Activated CD8-positive, alpha-beta memory T cell treated with anti-CD3 and anti-CD28 coated beads, Interleukin-2, amount 50 U/mL, for 4 hours (primary cell): ENCODE measurements around the gene RHOT2.
A peak's percentile ranks its signal among the peaks of the same experiment; 100 is the strongest.

ENCODE experiments used
- DNase-seq: peaks from one replicate; pipeline ENCODE4 v3.0.0-alpha.2; 2020

Gene RHOT2

DNA sequence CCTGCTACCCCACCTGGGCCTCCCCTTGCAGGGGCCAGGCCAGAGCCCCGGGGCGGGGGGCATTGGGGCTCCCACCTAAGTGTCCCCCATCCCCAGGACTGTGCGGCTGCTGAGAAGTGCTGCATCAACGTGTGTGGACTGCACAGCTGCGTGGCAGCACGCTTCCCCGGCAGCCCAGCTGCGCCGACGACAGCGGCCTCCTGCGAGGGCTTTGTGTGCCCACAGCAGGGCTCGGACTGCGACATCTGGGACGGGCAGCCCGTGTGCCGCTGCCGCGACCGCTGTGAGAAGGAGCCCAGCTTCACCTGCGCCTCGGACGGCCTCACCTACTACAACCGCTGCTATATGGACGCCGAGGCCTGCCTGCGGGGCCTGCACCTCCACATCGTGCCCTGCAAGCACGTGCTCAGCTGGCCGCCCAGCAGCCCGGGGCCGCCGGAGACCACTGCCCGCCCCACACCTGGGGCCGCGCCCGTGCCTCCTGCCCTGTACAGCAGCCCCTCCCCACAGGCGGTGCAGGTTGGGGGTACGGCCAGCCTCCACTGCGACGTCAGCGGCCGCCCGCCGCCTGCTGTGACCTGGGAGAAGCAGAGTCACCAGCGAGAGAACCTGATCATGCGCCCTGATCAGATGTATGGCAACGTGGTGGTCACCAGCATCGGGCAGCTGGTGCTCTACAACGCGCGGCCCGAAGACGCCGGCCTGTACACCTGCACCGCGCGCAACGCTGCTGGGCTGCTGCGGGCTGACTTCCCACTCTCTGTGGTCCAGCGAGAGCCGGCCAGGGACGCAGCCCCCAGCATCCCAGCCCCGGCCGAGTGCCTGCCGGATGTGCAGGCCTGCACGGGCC, 35.2 kb upstream of the RHOT2 start:
- DNase-seq = no peak

DNA sequence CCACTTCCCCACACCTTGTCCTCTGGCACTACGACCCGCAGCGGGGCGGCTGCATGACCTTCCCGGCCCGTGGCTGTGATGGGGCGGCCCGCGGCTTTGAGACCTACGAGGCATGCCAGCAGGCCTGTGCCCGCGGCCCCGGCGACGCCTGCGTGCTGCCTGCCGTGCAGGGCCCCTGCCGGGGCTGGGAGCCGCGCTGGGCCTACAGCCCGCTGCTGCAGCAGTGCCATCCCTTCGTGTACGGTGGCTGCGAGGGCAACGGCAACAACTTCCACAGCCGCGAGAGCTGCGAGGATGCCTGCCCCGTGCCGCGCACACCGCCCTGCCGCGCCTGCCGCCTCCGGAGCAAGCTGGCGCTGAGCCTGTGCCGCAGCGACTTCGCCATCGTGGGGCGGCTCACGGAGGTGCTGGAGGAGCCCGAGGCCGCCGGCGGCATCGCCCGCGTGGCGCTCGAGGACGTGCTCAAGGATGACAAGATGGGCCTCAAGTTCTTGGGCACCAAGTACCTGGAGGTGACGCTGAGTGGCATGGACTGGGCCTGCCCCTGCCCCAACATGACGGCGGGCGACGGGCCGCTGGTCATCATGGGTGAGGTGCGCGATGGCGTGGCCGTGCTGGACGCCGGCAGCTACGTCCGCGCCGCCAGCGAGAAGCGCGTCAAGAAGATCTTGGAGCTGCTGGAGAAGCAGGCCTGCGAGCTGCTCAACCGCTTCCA, 34.4 kb upstream of the RHOT2 start:
- no peak for DNase-seq

DNA sequence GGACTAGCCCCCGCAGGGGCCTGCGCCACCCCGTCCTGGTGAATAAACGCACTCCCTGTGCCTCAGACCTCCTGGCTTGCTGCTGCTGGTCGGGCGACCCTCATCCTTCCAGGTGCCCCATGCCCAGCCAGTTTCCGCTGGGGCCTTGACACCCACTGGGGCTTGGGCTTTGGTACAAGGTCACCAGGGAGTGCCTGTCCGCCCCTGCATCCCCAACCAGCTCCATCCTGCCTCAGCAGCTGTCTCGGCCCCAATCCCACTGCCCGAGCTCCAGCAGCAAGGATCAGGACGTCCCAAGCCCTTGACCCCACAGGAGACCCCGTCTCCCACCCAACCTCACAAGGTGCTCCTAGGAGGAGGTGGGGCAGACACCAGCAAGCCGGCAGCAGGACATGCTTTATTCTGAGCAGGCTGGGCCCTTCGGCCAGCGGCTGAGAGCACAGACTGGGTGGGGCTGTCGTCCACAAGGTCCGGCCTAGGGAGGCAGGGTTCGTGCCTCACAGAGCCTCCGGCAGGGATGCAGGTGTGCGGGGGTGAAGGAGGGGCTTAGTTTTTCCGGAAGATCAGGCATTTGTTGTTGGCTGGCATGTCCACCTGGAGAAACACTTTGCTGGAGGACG, 33.8 kb upstream of the RHOT2 start:
- DNase-seq = no peak

DNA sequence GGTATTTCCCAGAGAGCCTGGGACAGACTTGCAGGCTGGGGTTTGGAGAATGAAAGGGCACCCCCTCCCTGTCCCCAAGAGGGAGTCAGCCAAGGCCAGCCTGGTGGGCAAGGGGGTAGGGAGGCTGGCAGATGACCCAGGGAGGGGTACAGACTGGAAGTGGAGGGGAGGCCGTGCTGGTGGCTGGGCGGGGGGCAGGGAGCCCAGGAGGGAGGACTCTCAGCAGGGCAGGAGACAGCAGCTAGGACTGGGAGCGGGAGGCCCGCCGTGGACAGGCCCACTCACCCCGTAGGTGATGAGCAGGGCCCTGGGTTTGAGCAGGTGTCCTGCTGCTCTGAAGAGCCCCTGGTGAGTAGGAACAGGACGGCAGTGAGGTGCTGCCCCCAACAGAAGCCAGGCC, 32.9 kb upstream of the RHOT2 start:
- no peak for DNase-seq

DNA sequence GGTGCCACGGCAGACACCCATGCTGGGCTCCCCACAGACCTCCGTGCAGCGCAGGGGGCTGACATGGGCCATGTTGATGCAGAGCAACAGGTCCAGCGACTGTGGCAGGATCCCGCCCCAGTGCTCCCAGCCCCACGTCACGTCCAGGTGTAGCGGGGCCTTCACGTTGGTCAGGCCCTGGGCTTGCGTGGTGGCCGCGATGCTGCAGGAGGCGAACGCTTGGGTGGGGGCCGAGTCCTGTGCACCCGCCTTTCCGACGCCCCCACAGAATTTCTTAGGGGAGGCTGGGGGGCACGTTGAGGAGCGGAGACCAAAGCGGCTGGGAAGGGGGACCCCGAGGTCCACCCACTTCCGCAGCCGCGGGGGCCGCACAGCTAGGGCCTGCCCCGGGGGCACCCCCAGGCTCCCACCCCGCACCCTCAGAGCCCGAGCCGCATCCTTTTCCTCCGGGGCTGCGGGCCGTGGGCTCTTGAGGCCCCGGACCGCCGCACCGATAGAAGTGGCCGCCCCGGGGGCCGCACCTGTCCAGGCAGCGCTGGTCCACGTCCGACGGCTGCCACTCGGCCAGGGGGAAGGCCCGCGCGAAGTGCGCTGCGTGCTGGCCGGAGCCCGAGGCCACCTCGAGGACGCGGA, 32.2 kb upstream of the RHOT2 start:
- no peak for DNase-seq

DNA sequence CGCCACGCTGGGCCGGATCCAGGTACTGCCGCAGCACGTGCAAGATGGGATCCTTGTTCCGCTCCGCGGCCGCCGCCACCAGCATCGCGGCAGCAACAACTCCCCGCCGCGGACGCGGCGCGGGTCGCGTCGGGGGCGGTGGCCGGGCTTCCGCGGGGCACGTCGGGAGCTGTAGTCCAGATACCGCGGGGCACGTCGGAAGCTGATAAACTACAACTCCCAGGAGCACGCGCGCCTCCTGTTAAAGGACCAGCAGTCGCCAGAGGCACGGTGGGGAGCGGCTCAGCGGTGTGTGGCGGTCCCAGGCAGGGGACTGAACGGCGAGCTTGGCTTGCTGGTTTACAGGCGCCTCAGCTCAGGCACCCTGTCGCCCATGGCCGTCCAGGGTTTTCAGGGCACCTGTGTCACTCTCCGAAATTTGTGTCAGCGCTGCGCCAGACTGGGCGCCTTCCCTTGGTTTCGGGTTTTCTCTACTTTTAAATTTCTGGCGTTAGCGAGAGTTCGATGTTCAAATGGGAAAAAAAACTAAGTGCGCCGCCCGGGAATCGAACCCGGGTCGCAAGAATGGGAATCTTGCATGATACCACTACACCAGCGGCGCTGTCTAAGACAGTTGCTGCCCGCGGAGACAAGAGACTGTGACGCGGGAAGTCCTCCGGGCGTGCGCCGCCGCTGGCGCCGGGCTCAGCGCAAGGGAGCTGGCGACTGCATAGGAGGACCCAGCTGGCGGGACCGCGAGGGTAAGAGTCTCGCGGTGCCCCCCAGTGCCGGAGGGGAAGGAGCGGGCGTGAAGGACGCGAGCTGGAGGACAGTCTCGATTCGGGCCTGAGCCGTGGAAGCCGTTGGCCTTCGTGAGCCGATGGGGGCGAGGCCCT, 31.5 kb upstream of the RHOT2 start, which contains the start of gene METTL26:
TSS of gene METTL26 (minus strand) at position 100 of the 875 bp plus-strand sequence. CDS start at position 85, 15 bp downstream.
- peak; percentile 91 for DNase-seq

DNA sequence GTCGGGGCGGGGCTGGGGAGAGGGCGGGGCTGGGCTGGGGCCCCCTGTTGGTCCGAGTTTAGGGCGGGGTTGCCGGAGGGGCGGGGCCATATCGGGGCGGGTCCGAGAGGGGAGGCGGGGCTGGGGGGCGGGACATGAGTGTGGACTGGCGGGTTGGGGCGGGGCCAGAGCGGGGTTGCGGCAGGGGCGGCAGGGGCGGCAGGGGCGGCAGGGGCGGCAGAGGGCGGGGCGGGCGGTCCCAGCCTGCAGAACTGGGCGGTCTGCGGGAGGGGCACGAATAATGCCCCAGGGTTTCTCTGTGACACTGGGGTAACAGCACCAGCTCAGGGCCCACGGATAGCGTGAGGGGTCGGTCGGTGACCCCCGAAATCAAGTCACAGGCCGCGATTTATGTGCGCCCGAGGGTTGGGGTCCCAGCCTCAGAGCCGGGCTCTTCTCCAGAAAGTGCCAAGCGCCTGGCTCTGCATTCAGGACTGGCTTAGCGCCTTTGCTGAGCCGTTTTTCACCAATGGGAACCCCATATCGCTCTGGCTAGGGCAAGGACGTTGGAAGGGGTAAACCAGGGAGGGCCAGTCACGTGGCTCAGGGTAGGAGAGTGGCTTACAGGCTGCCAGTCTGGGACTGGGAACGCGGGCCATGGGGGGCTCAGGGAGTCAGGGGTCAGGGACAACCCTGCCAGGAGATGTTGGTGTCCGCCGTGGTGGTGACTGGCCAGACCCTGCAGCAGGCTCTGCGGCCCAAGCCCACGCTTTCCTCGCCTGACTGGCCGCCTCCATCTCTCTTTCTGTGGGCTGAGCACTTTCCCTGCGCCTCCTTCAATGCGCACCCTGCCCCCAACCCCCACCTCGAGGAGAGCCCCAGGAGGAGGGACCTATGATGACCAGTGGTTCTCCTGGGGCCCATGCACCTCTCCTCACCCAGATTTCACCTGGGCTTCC, 30.6 kb upstream of the RHOT2 start:
- peak; percentile 83 for DNase-seq

DNA sequence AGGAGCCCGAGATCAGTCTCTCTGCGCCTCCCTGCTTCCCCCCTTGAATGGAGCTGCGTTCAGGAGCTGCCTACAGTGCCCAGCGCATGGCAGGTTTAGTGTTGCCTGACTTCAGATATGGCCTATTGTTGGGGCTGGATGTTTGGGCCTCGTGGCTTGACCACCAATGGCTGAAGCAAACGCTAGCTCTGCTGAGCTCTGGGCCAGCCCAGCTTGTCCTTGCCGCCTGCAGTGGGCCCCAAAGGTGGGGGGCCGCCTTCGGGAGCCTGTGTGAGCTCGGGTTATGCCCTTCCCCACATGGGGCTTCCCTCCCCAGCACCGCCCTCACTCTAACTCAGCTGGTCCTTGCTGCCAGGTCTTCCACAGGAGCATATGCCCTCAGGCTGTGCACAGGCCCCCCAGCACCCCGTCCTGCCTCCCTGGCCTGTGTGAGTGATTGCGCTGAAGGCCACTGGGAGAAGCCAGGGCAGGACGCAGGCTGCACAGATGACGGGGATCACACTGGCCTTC, 29.8 kb upstream of the RHOT2 start:
- DNase-seq = no peak

DNA sequence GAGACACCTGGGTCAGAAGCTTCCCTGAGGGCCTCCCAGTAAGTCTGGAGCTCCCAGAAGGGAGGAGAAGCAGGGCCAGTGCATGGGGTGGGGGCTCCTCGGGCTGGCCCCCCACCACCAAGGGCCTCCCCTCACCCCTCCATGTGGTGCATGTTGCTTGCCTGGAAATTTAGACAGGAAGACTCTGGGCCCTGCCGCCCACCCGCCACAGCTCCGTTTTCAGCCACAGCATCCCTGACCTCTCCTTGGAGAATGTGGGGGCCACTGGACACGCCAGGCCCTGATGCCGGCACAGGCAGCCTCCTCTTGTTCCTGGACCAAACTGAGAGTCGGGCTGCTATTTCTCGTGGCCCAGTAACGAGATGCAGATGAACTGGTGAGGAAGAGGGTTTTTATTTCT, 29.1 kb upstream of the RHOT2 start:
- no peak for DNase-seq

DNA sequence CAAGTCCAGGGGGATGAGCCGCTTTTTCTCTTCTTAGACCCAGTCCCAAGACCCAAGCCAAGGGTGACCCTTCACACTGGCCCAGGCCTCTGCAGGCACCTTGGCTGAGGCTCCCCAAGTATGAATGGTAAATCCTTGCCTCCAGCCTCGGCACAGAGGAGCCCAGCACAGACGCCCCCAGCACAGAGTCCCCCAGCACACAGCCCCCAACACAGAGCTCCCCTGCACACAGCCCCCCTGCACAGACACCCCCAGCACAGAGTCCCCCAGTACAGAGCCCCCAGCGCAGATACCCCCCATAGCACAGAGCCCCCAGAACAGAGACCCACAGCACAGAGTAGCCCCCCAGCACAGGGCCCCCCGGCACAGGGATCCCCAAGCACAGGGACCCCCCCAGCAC, 27.3 kb upstream of the RHOT2 start:
- no peak for DNase-seq

DNA sequence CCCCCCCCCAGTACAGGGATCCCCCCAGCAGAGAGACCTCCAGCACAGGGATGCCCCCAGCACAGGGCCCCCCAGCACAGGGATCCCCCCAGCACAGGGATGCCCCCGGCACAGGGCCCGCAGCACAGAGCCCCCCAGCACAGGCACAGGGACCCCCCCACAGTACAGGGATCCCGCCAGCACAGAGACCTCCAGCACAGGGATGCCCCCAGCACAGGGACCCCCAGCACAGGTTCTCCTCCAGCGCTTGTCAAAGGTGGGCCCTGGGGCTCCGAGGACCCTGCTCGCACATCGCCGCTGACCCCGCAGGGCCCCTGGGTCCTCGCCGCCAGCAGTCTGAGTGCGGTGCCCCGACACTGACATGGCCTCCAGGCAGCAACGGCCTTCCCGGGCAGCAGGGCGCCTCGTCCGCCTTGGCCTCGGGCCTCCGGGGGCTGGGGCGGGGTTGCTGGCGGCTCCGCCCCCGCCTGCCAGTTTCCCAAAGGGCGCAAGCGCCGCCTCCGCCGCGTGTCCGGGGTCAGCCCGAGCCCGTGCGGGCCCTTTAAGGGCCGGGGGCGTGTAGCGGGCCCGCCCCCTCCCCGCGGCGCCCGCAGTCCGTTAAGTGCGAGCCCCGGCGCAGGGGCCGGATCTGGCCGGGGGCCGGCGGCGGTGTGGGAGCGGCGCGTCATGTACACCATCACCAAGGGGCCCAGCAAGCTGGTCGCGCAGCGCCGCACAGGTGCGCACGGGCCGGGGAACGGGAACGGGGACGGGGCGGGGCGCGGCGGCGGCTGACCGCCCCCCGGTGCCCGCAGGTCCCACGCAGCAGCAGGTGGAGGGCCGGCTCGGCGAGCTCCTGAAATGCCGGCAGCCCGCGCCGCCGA, 26.4 kb upstream of the RHOT2 start, which contains the start of gene MCRIP2:
TSS of gene MCRIP2 (plus strand) at position 503 of the 863 bp plus-strand sequence. CDS start at position 667, 164 bp downstream.
- peak; percentile 69 for DNase-seq

DNA sequence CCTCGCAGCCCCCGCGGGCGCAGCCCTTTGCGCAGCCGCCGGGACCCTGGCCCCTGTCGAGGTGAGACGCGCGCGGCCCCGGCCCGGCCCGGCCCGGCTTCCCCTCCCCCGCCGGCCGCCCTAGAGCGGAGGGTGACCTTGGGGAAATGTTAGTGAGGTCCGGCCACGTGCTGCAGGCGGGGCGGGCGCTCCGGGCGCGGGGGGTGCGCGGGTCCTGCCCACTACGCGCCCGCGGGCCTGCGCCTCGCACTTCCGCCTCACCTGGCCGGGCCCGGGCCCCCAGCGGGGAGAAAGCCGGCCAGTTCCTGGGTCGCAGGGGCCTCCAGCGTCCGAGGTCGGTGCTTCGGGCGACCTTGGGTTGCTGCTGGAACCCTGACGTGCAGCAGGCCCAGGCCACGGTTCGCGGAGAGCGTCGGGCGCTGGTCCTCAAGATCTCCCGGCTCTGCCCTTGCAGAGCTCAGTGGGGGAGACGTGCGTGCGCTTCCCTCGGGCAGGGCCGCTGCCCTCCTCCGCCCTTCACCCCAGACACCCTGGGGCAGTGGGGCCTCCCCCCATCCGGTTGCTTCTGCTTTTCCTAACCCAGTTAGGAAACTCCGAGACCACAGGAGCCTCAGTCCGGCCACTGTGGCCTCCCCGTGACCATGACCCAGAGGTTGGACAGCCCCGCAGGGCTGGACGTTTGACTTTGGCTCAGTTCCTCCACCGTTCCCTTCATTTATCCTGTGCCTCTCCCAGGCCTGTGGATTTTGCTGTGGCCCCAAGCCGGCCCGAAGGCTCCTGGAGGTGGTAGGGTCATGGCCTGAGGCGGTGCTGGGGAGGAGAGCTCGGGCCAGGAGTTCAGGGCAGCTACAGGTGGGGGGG, 25.5 kb upstream of the RHOT2 start:
- peak; percentile 39 for DNase-seq

DNA sequence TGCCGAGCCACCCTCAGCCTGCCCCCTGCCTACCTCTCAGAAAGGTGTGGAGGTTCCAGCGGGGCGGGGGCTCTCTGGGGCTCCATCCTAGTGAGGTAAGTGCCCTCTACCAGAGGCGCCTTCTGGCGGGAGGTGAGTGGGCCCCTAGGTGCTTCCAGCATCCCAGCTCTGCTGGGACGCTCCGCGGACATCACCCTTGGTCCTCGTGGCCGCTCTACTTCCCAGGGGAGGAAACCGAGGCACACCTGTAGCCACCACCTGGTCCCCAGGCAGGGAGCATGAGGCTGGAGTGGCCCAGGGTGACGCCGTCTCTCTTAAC, 24.9 kb upstream of the RHOT2 start:
- no peak for DNase-seq

DNA sequence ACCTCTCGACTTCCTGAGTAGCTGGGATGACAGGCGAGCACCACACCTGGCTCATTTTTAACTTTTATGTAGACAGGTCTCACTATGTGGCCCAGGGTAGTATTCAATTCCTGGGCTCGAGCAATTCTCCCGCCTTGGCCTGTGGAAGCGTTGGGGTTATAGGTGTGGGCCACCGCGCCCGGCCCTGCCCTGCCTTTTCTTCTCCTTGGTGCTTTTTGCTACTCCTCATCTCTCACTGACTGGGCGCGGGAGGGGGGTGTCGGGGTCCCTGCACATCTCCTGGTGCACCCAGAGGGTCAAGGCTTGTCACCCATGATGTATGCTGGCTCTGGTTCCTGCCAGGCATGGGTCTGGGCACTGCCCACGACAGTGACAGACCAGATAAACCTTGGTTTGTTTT, 23.4 kb upstream of the RHOT2 start:
- DNase-seq = no peak

DNA sequence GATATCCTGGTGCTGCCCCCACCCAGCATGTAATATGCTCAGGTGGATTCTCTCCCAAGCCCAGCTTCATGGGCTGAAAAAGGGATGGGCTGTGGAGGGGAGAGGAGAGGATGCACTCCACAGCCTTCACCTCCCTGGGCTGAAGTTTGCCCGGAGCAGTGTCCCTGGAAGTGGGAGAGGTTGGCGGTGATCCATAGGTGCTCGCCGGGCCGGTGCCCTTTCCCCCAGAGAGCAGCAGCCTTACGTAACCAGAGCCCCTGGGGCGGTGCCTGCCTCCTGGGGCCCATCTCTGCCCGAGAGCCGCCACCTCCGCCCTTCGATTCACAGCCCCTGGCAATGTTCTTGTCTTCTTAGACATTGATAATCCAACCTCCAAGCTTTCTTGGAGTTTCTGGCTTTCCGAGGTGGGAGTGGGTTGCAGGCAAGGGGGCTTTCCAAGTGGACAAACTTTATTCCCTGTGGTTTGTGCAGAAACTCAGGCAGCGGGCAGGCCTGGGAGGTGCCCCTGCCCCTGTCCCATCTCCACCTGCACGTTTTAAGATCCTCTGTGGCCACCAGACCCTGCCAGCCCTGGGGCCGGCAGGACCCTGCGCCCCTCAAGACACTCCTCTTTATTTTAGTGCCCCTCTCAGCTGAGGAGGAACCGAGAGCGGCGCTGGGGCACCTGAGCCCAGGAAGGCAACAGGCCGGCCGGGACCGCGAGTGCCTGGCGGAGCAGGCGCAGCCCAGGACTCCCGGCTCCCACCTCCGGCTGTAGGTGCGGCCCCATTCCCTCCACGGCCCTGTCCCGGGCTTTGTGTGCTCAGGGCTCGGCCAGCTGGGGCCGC, 21.9 kb upstream of the RHOT2 start:
- DNase-seq = no peak

DNA sequence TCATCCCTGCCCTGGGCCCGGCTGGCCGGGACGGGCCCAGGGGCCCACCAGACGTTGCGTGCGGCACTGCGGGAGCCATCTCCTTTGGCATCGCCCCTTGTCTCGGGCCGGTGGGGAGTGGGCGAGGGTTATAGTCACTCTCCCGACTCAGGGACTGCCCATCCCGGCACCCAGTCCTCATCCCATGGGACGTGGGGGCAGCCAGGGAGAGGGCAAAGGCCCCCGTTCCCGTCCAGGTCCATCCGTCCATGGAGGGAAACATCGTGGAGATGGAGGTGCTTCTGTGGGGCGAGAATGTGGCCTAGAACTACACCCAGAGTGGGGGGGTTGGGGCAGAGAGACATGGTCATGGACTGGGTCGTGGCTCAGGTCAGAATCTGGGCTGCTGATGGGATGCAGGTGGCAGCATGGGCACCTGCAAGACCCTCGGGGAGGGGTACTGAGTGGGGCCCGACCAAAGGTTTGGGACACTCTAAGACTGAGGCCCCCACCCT, 21.2 kb upstream of the RHOT2 start:
- no peak for DNase-seq

DNA sequence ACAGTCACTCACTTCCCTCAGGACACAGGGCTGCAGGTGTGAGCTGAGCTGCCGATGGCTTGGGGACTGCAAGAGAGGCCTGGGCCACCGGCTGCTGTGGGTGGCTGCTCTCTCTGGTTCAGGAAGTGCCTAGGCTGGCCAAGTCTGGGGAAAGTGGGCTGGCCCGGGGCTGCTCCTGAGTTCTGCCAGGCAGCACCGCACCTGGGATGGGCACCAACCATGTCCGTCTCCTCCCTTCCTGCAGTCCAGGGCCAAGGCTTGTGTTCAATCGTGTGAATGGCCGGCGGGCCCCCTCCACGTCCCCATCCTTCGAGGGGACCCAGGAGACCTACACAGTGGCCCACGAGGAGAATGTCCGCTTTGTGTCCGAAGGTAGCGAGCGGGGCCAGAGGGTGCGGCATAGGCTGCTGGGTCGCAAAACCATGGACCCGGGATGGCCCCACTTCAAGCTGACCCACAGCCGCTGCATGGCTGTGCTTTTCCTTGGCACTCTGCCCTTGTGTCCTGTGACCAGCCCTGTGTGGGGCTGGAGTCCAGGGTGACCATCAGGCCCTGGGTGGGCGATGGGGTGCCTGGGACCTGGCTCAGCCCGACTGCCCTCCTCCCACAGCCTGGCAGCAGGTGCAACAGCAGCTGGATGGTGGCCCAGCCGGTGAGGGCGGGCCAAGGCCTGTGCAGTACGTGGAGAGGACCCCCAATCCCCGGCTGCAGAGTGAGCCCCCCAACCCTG, 20.6 kb upstream of the RHOT2 start:
- DNase-seq = no peak
